ENCODE results near the gene LKAAEAR1. TPM values are rescaled to one million over a fixed set of nuclear protein-coding genes. Genes with fewer than 3 reads are reported as not detected.
A peak's percentile ranks its signal among the peaks of the same experiment; 100 is the strongest.

The LKAAEAR1 gene
- total and polyA plus RNA-seq, 2 of the 13 experiments (the other 11 are each of a cell fraction or from before 2014, with no cell fraction given), result not detected

DNA sequence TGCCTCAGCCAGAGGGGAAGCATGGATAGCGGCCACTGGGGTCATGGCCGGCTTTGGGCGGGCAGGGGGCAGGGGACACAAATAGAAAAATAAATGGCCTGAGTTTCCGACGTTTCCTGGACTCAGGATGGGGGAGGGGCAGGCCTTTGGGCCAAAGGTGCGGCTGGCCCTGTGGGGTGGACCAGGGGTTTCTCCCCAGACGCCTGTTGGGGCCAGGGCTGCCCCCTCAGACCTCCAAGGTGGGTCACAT, 27.6 kb downstream of the LKAAEAR1 start (continued):
- TF ChIP-seq CREM (IDR thresholded peaks at IDR 0.05), result no peak
- TF ChIP-seq CREM (CRISPR knock-in tag; IDR thresholded peaks at IDR 0.05), result no peak
- TF ChIP-seq ZMYM4 (CRISPR knock-in tag; IDR thresholded peaks at IDR 0.05), result no peak
- TF ChIP-seq BORCS8-MEF2B (CRISPR knock-in tag; IDR thresholded peaks at IDR 0.05), result peak; percentile 3; the same call in 1 of the 2 replicates
- no peak; the same call in 1 of the 2 replicates for TF ChIP-seq BRD4 (CRISPR knock-in tag; IDR thresholded peaks at IDR 0.05)
- TF ChIP-seq ZNF343 (CRISPR knock-in tag; IDR thresholded peaks at IDR 0.05), result peak; percentile 85
- TF ChIP-seq, protein P1, sequence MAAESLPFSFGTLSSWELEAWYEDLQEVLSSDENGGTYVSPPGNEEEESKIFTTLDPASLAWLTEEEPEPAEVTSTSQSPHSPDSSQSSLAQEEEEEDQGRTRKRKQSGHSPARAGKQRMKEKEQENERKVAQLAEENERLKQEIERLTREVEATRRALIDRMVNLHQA (CRISPR knock-in tag; IDR thresholded peaks at IDR 0.05), result no peak
- no peak for TF ChIP-seq ZNF614 (CRISPR knock-in tag; IDR thresholded peaks at IDR 0.05; ENCODE audit: borderline replicate concordance)
- TF ChIP-seq ZEB1 (IDR thresholded peaks at IDR 0.05; ENCODE audit: insufficient replicate concordance, low read depth), result no peak
- no peak for TF ChIP-seq SNAPC2 (CRISPR knock-in tag; IDR thresholded peaks at IDR 0.05)
- no peak for TF ChIP-seq BRCA1 (CRISPR knock-in tag; IDR thresholded peaks at IDR 0.05)
- no peak for TF ChIP-seq ZNF3 (CRISPR knock-in tag; IDR thresholded peaks at IDR 0.05)
- no peak; the same call in 1 of the 2 replicates for TF ChIP-seq ZNF121 (CRISPR knock-in tag; IDR thresholded peaks at IDR 0.05)
- TF ChIP-seq SP2 (CRISPR knock-in tag; IDR thresholded peaks at IDR 0.05), result no peak
- TF ChIP-seq ZNF501 (CRISPR knock-in tag; IDR thresholded peaks at IDR 0.05), result no peak
- TF ChIP-seq, protein P2, sequence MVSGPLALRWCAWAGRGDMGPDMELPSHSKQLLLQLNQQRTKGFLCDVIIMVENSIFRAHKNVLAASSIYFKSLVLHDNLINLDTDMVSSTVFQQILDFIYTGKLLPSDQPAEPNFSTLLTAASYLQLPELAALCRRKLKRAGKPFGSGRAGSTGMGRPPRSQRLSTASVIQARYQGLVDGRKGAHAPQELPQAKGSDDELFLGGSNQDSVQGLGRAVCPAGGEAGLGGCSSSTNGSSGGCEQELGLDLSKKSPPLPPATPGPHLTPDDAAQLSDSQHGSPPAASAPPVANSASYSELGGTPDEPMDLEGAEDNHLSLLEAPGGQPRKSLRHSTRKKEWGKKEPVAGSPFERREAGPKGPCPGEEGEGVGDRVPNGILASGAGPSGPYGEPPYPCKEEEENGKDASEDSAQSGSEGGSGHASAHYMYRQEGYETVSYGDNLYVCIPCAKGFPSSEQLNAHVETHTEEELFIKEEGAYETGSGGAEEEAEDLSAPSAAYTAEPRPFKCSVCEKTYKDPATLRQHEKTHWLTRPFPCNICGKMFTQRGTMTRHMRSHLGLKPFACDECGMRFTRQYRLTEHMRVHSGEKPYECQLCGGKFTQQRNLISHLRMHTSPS (CRISPR knock-in tag; IDR thresholded peaks at IDR 0.05; ENCODE audit: low read depth), result no peak
- TF ChIP-seq, protein P3, sequence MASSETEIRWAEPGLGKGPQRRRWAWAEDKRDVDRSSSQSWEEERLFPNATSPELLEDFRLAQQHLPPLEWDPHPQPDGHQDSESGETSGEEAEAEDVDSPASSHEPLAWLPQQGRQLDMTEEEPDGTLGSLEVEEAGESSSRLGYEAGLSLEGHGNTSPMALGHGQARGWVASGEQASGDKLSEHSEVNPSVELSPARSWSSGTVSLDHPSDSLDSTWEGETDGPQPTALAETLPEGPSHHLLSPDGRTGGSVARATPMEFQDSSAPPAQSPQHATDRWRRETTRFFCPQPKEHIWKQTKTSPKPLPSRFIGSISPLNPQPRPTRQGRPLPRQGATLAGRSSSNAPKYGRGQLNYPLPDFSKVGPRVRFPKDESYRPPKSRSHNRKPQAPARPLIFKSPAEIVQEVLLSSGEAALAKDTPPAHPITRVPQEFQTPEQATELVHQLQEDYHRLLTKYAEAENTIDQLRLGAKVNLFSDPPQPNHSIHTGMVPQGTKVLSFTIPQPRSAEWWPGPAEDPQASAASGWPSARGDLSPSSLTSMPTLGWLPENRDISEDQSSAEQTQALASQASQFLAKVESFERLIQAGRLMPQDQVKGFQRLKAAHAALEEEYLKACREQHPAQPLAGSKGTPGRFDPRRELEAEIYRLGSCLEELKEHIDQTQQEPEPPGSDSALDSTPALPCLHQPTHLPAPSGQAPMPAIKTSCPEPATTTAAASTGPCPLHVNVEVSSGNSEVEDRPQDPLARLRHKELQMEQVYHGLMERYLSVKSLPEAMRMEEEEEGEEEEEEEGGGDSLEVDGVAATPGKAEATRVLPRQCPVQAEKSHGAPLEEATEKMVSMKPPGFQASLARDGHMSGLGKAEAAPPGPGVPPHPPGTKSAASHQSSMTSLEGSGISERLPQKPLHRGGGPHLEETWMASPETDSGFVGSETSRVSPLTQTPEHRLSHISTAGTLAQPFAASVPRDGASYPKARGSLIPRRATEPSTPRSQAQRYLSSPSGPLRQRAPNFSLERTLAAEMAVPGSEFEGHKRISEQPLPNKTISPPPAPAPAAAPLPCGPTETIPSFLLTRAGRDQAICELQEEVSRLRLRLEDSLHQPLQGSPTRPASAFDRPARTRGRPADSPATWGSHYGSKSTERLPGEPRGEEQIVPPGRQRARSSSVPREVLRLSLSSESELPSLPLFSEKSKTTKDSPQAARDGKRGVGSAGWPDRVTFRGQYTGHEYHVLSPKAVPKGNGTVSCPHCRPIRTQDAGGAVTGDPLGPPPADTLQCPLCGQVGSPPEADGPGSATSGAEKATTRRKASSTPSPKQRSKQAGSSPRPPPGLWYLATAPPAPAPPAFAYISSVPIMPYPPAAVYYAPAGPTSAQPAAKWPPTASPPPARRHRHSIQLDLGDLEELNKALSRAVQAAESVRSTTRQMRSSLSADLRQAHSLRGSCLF (CRISPR knock-in tag; IDR thresholded peaks at IDR 0.05; ENCODE audit: borderline replicate concordance), result no peak
- TF ChIP-seq, protein P4, sequence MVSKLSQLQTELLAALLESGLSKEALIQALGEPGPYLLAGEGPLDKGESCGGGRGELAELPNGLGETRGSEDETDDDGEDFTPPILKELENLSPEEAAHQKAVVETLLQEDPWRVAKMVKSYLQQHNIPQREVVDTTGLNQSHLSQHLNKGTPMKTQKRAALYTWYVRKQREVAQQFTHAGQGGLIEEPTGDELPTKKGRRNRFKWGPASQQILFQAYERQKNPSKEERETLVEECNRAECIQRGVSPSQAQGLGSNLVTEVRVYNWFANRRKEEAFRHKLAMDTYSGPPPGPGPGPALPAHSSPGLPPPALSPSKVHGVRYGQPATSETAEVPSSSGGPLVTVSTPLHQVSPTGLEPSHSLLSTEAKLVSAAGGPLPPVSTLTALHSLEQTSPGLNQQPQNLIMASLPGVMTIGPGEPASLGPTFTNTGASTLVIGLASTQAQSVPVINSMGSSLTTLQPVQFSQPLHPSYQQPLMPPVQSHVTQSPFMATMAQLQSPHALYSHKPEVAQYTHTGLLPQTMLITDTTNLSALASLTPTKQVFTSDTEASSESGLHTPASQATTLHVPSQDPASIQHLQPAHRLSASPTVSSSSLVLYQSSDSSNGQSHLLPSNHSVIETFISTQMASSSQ (IDR thresholded peaks at IDR 0.05; ENCODE audit: low read depth), result no peak
- TF ChIP-seq, protein P4 (CRISPR knock-in tag; IDR thresholded peaks at IDR 0.05; ENCODE audit: borderline replicate concordance), result peak; percentile 29; the same call in 1 of the 2 replicates
- TF ChIP-seq PAX8 (CRISPR knock-in tag; IDR thresholded peaks at IDR 0.05; ENCODE audit: borderline replicate concordance), result 0 out of 2 replicates have a peak, but pooled peaks have one; percentile 32
- TF ChIP-seq ZNF234 (CRISPR knock-in tag; conservative IDR thresholded peaks at IDR 0.05), result no peak
- no peak; the same call in 2 of the 3 replicates for TF ChIP-seq MXI1 (IDR thresholded peaks at IDR 0.05; ENCODE audit: borderline replicate concordance, low read depth, low read length)

All from HepG2 (cell line).